Sigmoid colon (tissue), 4 donors: Measurements from ENCODE around the gene OXCT2.

Source experiments
- CTCF ChIP-seq, 4 experiments: fragments of 450-650 bp in 3 of 4; fragments of 200-600 bp in 1 of 4; IDR thresholded peaks; one replicate each; pipeline ENCODE4 v1.5.1; 2016 to 2019; ENCODE audit warnings: antibody characterized with exemption in 4 of 4, mild to moderate bottlenecking in 3 of 4, moderate library complexity in 2 of 4
- EP300 ChIP-seq, 4 donors: sonication (generic); formaldehyde crosslinking; IDR thresholded peaks; one replicate each; pipeline ENCODE4 v1.6.1; 2017; ENCODE audit warnings: antibody characterized with exemption in 4 of 4
- POLR2A ChIP-seq, 2 donors: fragments of 450-650 bp; IDR thresholded peaks; one replicate each; pipeline ENCODE4 v1.6.1; 2016; ENCODE audit warnings: antibody characterized with exemption in 2 of 2, mild to moderate bottlenecking in 2 of 2, moderate library complexity in 2 of 2

GRCh38 chr1:39762550-39763540 lies 8.3 kb downstream of the OXCT2 start:
- TF ChIP-seq EP300 (IDR thresholded peaks at IDR 0.05): no peak
- no peak for TF ChIP-seq CTCF (IDR thresholded peaks at IDR 0.05)
- no peak for TF ChIP-seq POLR2A (IDR thresholded peaks at IDR 0.05)
